Fibroblast of lung (primary cell): Measurements from ENCODE around the gene TFE3.

Experiments
- CTCF ChIP-seq, 2 donors: IDR thresholded peaks in 1 of 2; conservative IDR thresholded peaks in 1 of 2; 1 replicate in 1 of 2; 2 replicates in 1 of 2; pipeline ENCODE4 v1.5.1; 2011 to 2012; ENCODE audit warnings: low read length in 2 of 2, control low read depth in 1 of 2, inconsistent platforms in 1 of 2, low read depth in 1 of 2, mild to moderate bottlenecking in 1 of 2
- EZH2 ChIP-seq: IDR thresholded peaks from 2 replicates; pipeline ENCODE4 v1.5.1; 2012; ENCODE audit warnings: low read length, control low read depth, mild to moderate bottlenecking; ENCODE audit errors: missing control alignments

GRCh38 chrX:49030283-49030682 lies 12.9 kb downstream of the TFE3 start:
- TF ChIP-seq CTCF (conservative IDR thresholded peaks at IDR 0.05 in 1 of 2, IDR thresholded peaks at IDR 0.05 in 1 of 2; ENCODE audit: low read depth in 1 of 2, low read length in 2 of 2) (no peak), EZH2 (no peak)
